K562 (cell line): ENCODE data around the gene ZNF501. TPM values are rescaled to one million over a fixed set of nuclear protein-coding genes. Genes with fewer than 3 reads are reported as not detected.

Experiments used
- CHCHD3 ChIP-seq: fragments of 250-450 bp; sonication (Bioruptor Pico); IDR thresholded peaks from 2 replicates; pipeline ENCODE4 v2.1.2; 2022; ENCODE audit warnings: mild to moderate bottlenecking
- CHD2 ChIP-seq: IDR thresholded peaks from 2 replicates; pipeline ENCODE4 v1.6.1; 2011; ENCODE audit warnings: low read depth, low read length
- MAZ ChIP-seq, 2 experiments: fragments of 450-650 bp in 1 of 2; sonication (generic) in 1 of 2; formaldehyde crosslinking; IDR thresholded peaks in 1 of 2; conservative IDR thresholded peaks in 1 of 2; 2 replicates each; pipeline versions ENCODE4 v1.4.0 to v1.5.0; 2020; ENCODE audit warnings: mild to moderate bottlenecking in 1 of 2, missing genetic modification reagents in 1 of 2
- NFXL1 ChIP-seq: fragments of 450-650 bp; formaldehyde crosslinking; IDR thresholded peaks from 2 replicates; pipeline ENCODE4 v1.4.0; 2021; ENCODE audit warnings: mild to moderate bottlenecking
- POLR2H ChIP-seq: IDR thresholded peaks from 2 replicates; pipeline ENCODE4 v1.6.1; 2016; ENCODE audit warnings: missing genetic modification characterization, low read depth, mild to moderate bottlenecking, control low read depth, missing compliant biosample characterization, moderate library complexity
- SNRNP70 ChIP-seq: fragments of 200-400 bp; formaldehyde crosslinking; optimal IDR thresholded peaks from 2 replicates; pipeline ENCODE3; 2017; ENCODE audit warnings: low read depth, low read length
- SP2 ChIP-seq: IDR thresholded peaks from 2 replicates; pipeline ENCODE4 v1.6.1; 2011; ENCODE audit warnings: mild to moderate bottlenecking, low read depth, low read length, moderate library complexity; ENCODE audit not compliant: poor library complexity, severe bottlenecking; ENCODE audit errors: extremely low read depth
- polyA plus RNA-seq, 8 experiments: library from polyadenylated mRNA; depleted of rRNA in 4 of 8; stranded (reverse) in 5 of 8; unstranded in 3 of 8; fragments of >200 nt; fragmentation: Nextera tagmentation in 2 of 8; fragmentation: Illumina TruSeq in 1 of 8; extraction: Ambion mirVana in 2 of 8; extraction: Trizol in 1 of 8; gene quantifications; 2 replicates each; pipeline versions ENCODE4 v1.2.1 to v1.2.3, GENCODE V29; 2011 to 2014; ENCODE audit warnings: inconsistent platforms in 1 of 8, missing spikeins in 1 of 8
- total RNA-seq, 7 experiments: library from RNA; depleted of rRNA in 6 of 7; stranded (reverse); fragments of >200 nt in 6 of 7; fragmentation: Illumina TruSeq in 2 of 7; extraction: Trizol in 2 of 7; gene quantifications; 2 replicates each; pipeline versions ENCODE4 v1.2.1 to v1.2.3, GENCODE V29; 2011 to 2021; ENCODE audit warnings: low replicate concordance in 1 of 7
- TF ChIP-seq, protein P1 (sequence below): fragments of 250-450 bp; sonication (Bioruptor Pico); IDR thresholded peaks from 2 replicates; pipeline ENCODE4 v1.5.1; 2021; ENCODE audit warnings: mild to moderate bottlenecking
- TF ChIP-seq, protein P2 (sequence below): fragments of 450-650 bp; IDR thresholded peaks from 2 replicates; pipeline ENCODE4 v1.6.1; 2016; ENCODE audit warnings: antibody characterized with exemption
- TF ChIP-seq, protein P3 (sequence below): sonication (generic); formaldehyde crosslinking; IDR thresholded peaks from 2 replicates; pipeline ENCODE4 v1.4.0; 2020; ENCODE audit warnings: mild to moderate bottlenecking, missing genetic modification reagents
- TF ChIP-seq, protein P4 (sequence below): fragments of 250-450 bp; sonication (Bioruptor Pico); IDR thresholded peaks from 2 replicates; pipeline ENCODE4 v1.9.0; 2021; ENCODE audit warnings: mild to moderate bottlenecking, inconsistent platforms
- TF ChIP-seq, protein P5 (sequence below): sonication (generic); formaldehyde crosslinking; IDR thresholded peaks from 2 replicates; pipeline ENCODE4 v1.8.1; 2023; ENCODE audit warnings: mild to moderate bottlenecking, missing genetic modification reagents
- TF ChIP-seq, protein P6 (sequence below): sonication (generic); formaldehyde crosslinking; IDR thresholded peaks from 2 replicates; pipeline ENCODE4 v1.9.0; 2022; ENCODE audit warnings: mild to moderate bottlenecking, missing genetic modification reagents

ZNF501 gene
- total and polyA plus RNA-seq, 9 of the 15 experiments (the other 6 are each of a cell fraction or from before 2014, with no cell fraction given), result 1.2 to 6.5 (median 3.7) TPM

DNA sequence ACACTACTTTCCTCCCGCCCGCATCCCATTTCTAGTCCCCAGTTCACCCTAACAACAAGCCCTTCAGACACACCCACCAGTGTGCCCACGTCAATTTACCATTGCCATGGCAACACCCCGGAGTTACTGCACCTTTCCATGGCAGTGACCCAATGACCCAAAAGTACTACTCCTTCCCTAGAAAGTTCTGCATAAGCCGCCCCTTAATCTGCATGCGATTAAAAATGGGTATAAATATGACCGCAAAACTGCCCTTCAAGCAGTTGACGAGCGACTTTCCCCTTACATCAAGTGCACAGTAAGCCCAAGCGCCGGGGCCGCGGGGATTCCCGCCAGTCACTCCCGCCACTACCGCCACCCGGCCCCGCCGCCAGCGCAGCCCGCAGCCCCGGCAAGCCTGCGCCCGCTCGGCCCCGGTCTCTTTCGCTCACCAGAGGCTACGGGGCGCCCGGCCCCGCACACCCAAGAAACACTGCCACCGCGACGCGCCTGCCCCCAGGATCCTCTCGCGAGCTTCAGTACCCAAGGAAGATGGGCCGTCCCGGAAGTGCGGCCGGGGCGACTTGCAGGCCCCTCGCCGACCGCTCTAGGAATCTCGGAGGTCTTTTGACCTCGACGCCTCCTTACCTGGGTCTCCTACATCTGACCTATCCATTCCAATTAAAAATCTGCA lies 44.2 kb upstream of the ZNF501 start (continued):
- TF ChIP-seq MAZ (CRISPR knock-in tag; conservative IDR thresholded peaks at IDR 0.05 in 1 of 2, IDR thresholded peaks at IDR 0.05 in 1 of 2), result peak in 1 of 2 experiments; percentile 67; a peak in 2 of 4 replicates
- TF ChIP-seq, protein P1, sequence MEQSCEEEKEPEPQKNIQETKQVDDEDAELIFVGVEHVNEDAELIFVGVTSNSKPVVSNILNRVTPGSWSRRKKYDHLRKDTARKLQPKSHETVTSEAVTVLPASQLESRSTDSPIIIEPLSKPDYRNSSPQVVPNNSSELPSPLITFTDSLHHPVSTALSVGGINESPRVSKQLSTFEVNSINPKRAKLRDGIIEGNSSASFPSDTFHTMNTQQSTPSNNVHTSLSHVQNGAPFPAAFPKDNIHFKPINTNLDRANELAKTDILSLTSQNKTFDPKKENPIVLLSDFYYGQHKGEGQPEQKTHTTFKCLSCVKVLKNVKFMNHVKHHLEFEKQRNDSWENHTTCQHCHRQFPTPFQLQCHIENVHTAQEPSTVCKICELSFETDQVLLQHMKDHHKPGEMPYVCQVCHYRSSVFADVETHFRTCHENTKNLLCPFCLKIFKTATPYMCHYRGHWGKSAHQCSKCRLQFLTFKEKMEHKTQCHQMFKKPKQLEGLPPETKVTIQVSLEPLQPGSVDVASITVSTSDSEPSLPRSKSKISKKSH (CRISPR knock-in tag), result no peak
- TF ChIP-seq, protein P2, sequence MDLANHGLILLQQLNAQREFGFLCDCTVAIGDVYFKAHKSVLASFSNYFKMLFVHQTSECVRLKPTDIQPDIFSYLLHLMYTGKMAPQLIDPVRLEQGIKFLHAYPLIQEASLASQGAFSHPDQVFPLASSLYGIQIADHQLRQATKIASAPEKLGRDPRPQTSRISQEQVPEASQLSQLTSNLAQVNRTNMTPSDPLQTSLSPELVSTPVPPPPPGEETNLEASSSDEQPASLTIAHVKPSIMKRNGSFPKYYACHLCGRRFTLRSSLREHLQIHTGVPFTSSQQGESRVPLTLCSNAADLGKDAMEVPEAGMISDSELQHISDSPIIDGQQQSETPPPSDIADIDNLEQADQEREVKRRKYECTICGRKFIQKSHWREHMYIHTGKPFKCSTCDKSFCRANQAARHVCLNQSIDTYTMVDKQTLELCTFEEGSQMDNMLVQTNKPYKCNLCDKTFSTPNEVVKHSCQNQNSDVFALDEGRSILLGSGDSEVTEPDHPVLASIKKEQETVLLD, result no peak
- TF ChIP-seq, protein P3, sequence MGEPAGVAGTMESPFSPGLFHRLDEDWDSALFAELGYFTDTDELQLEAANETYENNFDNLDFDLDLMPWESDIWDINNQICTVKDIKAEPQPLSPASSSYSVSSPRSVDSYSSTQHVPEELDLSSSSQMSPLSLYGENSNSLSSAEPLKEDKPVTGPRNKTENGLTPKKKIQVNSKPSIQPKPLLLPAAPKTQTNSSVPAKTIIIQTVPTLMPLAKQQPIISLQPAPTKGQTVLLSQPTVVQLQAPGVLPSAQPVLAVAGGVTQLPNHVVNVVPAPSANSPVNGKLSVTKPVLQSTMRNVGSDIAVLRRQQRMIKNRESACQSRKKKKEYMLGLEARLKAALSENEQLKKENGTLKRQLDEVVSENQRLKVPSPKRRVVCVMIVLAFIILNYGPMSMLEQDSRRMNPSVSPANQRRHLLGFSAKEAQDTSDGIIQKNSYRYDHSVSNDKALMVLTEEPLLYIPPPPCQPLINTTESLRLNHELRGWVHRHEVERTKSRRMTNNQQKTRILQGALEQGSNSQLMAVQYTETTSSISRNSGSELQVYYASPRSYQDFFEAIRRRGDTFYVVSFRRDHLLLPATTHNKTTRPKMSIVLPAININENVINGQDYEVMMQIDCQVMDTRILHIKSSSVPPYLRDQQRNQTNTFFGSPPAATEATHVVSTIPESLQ, result no peak
- peak; percentile 86 for TF ChIP-seq CHD2
- TF ChIP-seq SNRNP70, result no peak
- TF ChIP-seq CHCHD3 (CRISPR knock-in tag), result no peak
- no peak for TF ChIP-seq POLR2H (tag)
- peak; percentile 80 for TF ChIP-seq SP2
- TF ChIP-seq, protein P4, sequence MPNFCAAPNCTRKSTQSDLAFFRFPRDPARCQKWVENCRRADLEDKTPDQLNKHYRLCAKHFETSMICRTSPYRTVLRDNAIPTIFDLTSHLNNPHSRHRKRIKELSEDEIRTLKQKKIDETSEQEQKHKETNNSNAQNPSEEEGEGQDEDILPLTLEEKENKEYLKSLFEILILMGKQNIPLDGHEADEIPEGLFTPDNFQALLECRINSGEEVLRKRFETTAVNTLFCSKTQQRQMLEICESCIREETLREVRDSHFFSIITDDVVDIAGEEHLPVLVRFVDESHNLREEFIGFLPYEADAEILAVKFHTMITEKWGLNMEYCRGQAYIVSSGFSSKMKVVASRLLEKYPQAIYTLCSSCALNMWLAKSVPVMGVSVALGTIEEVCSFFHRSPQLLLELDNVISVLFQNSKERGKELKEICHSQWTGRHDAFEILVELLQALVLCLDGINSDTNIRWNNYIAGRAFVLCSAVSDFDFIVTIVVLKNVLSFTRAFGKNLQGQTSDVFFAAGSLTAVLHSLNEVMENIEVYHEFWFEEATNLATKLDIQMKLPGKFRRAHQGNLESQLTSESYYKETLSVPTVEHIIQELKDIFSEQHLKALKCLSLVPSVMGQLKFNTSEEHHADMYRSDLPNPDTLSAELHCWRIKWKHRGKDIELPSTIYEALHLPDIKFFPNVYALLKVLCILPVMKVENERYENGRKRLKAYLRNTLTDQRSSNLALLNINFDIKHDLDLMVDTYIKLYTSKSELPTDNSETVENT (CRISPR knock-in tag), result no peak
- no peak for TF ChIP-seq NFXL1 (CRISPR knock-in tag)
- TF ChIP-seq, protein P5, sequence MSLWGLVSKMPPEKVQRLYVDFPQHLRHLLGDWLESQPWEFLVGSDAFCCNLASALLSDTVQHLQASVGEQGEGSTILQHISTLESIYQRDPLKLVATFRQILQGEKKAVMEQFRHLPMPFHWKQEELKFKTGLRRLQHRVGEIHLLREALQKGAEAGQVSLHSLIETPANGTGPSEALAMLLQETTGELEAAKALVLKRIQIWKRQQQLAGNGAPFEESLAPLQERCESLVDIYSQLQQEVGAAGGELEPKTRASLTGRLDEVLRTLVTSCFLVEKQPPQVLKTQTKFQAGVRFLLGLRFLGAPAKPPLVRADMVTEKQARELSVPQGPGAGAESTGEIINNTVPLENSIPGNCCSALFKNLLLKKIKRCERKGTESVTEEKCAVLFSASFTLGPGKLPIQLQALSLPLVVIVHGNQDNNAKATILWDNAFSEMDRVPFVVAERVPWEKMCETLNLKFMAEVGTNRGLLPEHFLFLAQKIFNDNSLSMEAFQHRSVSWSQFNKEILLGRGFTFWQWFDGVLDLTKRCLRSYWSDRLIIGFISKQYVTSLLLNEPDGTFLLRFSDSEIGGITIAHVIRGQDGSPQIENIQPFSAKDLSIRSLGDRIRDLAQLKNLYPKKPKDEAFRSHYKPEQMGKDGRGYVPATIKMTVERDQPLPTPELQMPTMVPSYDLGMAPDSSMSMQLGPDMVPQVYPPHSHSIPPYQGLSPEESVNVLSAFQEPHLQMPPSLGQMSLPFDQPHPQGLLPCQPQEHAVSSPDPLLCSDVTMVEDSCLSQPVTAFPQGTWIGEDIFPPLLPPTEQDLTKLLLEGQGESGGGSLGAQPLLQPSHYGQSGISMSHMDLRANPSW (CRISPR knock-in tag), result no peak
- TF ChIP-seq, protein P6, sequence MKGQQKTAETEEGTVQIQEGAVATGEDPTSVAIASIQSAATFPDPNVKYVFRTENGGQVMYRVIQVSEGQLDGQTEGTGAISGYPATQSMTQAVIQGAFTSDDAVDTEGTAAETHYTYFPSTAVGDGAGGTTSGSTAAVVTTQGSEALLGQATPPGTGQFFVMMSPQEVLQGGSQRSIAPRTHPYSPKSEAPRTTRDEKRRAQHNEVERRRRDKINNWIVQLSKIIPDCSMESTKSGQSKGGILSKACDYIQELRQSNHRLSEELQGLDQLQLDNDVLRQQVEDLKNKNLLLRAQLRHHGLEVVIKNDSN (CRISPR knock-in tag), result no peak
